HL-60/S4 (cell line): Measurements from ENCODE around the gene GARIN5A.

Experiments used
- in situ Hi-C: fragments of 300-500 bp; cut with MboI; formaldehyde crosslinking; loops from 2 replicates; pipeline ENCODE4 v1.14.3; 2022; ENCODE audit warnings: low sequenced_read_pairs

Gene GARIN5A

DNA sequence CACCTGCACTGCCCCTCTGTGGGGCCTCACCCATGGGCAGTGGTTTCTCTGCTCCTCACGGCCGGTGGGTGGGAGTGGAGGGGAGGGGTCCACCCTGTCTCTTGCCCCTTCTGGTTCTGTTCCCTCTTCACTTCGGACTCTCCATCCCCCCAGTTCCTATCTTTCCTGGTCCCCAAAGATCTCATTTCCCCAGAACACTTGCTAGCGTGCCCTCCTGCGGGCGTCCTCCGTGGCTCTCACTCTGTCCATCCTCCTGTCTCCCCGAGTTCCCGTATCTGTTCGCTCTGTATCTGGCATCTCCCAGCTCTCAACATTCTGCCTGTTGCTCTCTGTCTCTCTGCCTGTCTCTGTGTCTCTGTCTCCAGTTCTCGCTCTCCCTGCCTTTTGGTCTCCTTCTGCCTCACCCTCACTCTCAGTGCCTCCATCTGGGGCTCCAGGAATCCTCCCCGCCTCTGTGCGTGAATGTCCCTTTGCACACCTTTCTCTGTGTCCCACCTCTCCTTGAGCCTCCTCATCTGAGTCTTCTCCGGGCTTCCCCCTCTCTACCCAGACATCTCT is 57.5 kb downstream of the GARIN5A start:
- in situ Hi-C loops, result no loop called here

DNA sequence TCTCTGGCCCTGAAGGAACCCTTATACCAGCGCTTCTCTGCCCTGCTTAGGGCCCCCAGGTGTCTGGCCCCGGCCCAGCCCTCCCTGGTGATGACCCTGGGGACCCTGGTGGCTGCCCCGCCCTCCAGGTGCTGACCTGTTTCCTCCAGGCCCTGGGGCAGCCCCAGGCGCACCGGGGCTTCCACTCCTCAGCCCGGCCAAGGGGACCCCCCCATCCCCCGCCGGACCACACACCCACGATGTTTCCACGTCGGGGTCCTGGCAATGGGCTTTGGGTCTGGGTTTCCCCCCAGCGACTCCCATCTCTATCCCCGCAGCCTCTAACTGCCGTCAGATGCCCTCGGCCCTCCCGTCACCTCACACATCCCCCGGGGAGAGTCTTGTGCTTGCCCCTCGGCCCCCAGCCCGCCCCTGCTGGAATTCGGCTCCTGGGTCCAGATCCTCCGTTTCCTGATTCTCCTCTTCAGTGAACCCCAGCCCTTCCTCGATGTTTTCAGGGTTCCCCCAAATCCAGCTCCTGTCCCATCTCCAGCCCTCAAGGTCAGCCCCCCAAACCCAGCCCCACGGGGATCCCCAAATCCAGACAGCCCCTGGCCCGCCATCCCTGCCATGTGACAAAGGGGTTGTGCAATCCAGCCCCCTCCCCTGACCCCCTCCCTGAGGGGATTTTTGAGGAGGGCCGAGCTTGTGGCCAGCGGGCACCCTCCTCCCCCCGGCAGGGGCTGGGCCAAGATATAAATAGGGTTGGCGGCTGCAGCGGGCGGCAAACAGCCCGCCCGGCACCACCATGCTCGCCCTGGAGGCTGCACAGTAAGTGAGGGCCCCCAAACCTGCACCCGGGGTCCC is 58.2 kb downstream of the GARIN5A start, which contains the start of gene SPIB:
TSS of gene SPIB (plus strand) at position 763 of the 846 bp plus-strand sequence. CDS start at position 788, 25 bp downstream.
- in situ Hi-C loops, result no loop called here

DNA sequence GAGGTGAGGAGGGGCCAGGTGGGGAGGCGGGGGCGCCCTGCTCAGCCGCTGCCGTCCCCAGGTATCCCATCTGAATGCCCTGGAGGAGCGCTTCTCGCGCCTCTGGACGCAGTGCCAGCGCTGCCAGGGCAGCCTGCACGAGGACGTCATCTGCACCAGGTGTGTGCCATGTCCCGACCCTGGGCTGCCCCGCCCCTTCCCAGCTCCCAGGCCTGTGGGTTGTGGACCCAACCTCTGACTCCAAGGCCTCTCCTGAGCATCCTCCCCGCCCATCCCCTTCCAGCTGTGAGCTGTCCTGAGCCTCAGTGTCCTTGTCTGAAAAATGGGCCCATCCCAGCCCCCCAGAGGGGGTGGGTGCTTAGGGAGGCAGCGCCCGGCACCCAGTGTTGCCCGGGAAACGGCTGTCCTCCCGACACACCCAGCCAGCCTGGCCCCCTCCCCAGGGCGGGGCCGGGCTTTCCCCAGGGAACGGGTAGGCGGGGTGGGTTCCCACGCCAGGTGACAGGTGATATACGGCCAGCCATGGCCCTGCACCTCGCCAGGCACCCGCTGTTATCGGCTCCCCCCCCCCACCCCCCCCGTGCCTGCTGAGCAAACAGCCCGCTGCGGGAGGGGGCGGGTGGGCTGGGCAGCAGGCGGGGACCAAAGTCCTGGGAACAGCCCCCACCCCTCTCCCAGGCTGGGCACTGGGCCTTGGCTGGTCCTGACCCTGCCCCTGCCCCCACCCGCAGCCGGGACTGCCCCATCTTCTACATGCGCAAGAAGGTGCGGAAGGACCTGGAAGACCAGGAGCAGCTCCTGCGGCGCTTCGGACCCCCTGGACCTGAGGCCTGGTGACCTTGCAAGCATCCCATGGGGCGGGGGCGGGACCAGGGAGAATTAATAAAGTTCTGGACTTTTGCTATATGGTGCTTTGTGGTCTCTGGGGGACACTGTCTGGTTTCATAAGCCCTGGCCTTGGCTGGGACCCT is 59.3 kb downstream of the GARIN5A start:
- in situ Hi-C loops, result no loop called here
